Heart left ventricle (tissue), 13 donors: ENCODE data around the gene TBC1D5.

Experiments
- CTCF ChIP-seq, 12 donors: fragments of 200-600 bp; sonication (generic) in 4 of 12; IDR thresholded peaks; one replicate each; pipeline versions ENCODE4 v1.5.0 to v1.8.0; 2018 to 2022; ENCODE audit warnings: antibody characterized with exemption in 12 of 12, mild to moderate bottlenecking in 5 of 12
- POLR2A ChIP-seq, 2 donors: fragments of 450-650 bp; IDR thresholded peaks; one replicate each; pipeline ENCODE4 v1.6.1; 2017; ENCODE audit warnings: antibody characterized with exemption in 2 of 2, mild to moderate bottlenecking in 2 of 2, moderate library complexity in 2 of 2
- donor health status: ischemic (EF 13 %, LVEDD 7.1; RV severe dilation, severe dysfunction).
- donor health status: DM: no; HTN: yes; CAD: no.
- donor health status: DM: no; HTN: no; CAD: no.
- donor health status: ischemic (EF 25% LVEDD 6.9; RV normal size, moderate dysfunction).
- donor health status: ischemic (EF 25% LVEDD 5.7; RV mildly dilated, moderate dysfunction).
- donor health status: ischemic (EF 35%, LVEDD 5.7; RV mildly dilated, moderate dysfunction).
- donor health status: nonischemic (EF 11% LVEDD 7.7; RV severe dilation, severe dysfunction).
- donor health status: DM: yes; HTN: yes; CAD: no.
- donor health status: PGD.
- donor health status: ischemic (EF 29% LVEDD 5.4; RV normal size, mild dysfunction).
- donor health status: nonischemic (EF 23%, LVEDD 6.1; RV moderate dilation, normal function).

GRCh38 chr3:17546500-17547255 is 195.8 kb downstream of the TBC1D5 start:
- no peak for TF ChIP-seq CTCF (IDR thresholded peaks at IDR 0.05)
- no peak for TF ChIP-seq POLR2A (IDR thresholded peaks at IDR 0.05)
